NCI-H460 (cell line): ENCODE data around the gene CMTM6. TPM values are rescaled to one million over a fixed set of nuclear protein-coding genes. Genes with fewer than 3 reads are reported as not detected.

Source experiments
- small RNA-seq, 2 experiments: library from RNA; depleted of rRNA; stranded (forward); fragments of <200 nt; gene quantifications; one replicate each; pipeline ENCODE3, GENCODE V24; 2014
- total RNA-seq: library from RNA; depleted of rRNA; stranded (reverse); fragments of >200 nt; shearing (Covaris generic); gene quantifications from 2 replicates; pipeline ENCODE4 v1.2.3, GENCODE V29; 2014; rRNA removed

CMTM6 gene
- total RNA-seq, 1 experiment from 2014 or later = 34.6 TPM

Small RNAs within 50 kb of the gene (small RNA-seq; reads per million reads assigned to genes)
- 0 to 0.12 reads per million in 2 experiments for gene MIR548AY

Other genes starting within 250 kb of the CMTM6 start
- gene CMTM7, start 111.0 kb downstream of the CMTM6 start, total RNA-seq = 10.9 and 12.3 TPM in 2 replicates
- gene DYNC1LI1, start 68.0 kb upstream of the CMTM6 start, total RNA-seq = 56.0 and 65.5 TPM in 2 replicates
- 28.5 and 33.0 TPM in 2 replicates for gene CNOT10, start 182.3 kb upstream of the CMTM6 start, total RNA-seq